Prostate gland (tissue), 2 donors: Measurements from ENCODE around the gene PCSK6. TPM values are rescaled to one million over a fixed set of nuclear protein-coding genes. Genes with fewer than 3 reads are reported as not detected.

Experiments used
- DNase-seq: peaks from one replicate; pipeline ENCODE4 v3.0.0-alpha.2; 2019; ENCODE audit warnings: low spot score
- H3K27ac ChIP-seq, 2 donors: fragments of 200-600 bp; sonication (generic); 2 replicates each; pipeline ENCODE4 v1.5.1; 2017 to 2019
- H3K27me3 ChIP-seq: fragments of 200-600 bp; sonication (generic); replicated peaks from 2 replicates; pipeline ENCODE4 v1.5.1; 2019; ENCODE audit not compliant: insufficient read depth
- H3K36me3 ChIP-seq, 2 donors: fragments of 200-600 bp; sonication (generic); 1 replicate in 1 of 2; 2 replicates in 1 of 2; pipeline versions ENCODE4 v1.5.1 to v1.8.1; 2017 to 2019
- H3K4me1 ChIP-seq: fragments of 200-600 bp; sonication (generic); replicated peaks from 2 replicates; pipeline ENCODE4 v1.5.1; 2019
- H3K4me3 ChIP-seq, 2 donors: fragments of 200-600 bp; sonication (generic); 2 replicates each; pipeline ENCODE4 v1.5.1; 2017 to 2019
- H3K9me3 ChIP-seq: fragments of 200-600 bp; sonication (generic); 2 replicates; pipeline ENCODE4 v1.5.1; 2017
- CTCF ChIP-seq, 4 experiments: fragments of 200-600 bp in 2 of 4; fragments of 450-650 bp in 2 of 4; sonication (generic) in 2 of 4; IDR thresholded peaks; 1 replicate in 3 of 4; 2 replicates in 1 of 4; pipeline ENCODE4 v1.5.1; 2016 to 2019; ENCODE audit warnings: antibody characterized with exemption in 4 of 4, mild to moderate bottlenecking in 2 of 4, moderate library complexity in 2 of 4
- POLR2A ChIP-seq: fragments of 450-650 bp; IDR thresholded peaks from one replicate; pipeline ENCODE4 v1.6.1; 2016; ENCODE audit warnings: antibody characterized with exemption, mild to moderate bottlenecking
- POLR2AphosphoS5 ChIP-seq: sonication (generic); formaldehyde crosslinking; IDR thresholded peaks from one replicate; pipeline ENCODE4 v1.6.1; 2017; ENCODE audit warnings: antibody characterized with exemption
- WGBS: methylation state at CpG from one replicate; pipeline ENCODE4 v1.1.5; 2018; 5-methylcytosine and 5-hydroxymethylcytosine counted together
- intact Hi-C: fragments of 100-400 bp; cut with DNase I; formaldehyde crosslinking; loops from one replicate; pipeline ENCODE4 v1.14.2; 2022
- total RNA-seq, 2 donors: library from RNA; depleted of rRNA; stranded (reverse); fragments of >200 nt; gene quantifications; one replicate each; pipeline ENCODE4 v1.1.0, GENCODE V29; 2016

Gene PCSK6
- total RNA-seq, 2 donors from 2014 or later = 4.4 to 84.1 TPM

GRCh38 chr15:101447168-101447533 is 42.4 kb downstream of the PCSK6 start:
- no peaks in the 10 kb centered on the region for H3K4me1 ChIP-seq
- no peaks in the 10 kb centered on the region for H3K36me3 ChIP-seq
- intact Hi-C loops = no loop called here
- no peak overlapping the region for H3K4me3 ChIP-seq
- H3K9me3 ChIP-seq = no peaks in the 10 kb centered on the region
- 93% methylated on average over 2 of the region's 2 CpGs for WGBS
- TF ChIP-seq CTCF (IDR thresholded peaks at IDR 0.05) (no peak), POLR2AphosphoS5 (no peak), POLR2A (no peak)
- no peak overlapping the region for H3K27ac ChIP-seq
- no peaks in the 10 kb centered on the region for H3K27me3 ChIP-seq
- no peak for DNase-seq

- Histone ChIP-seq H3K27ac (no peak overlapping the region), H3K27me3 (no peaks in the 10 kb centered on the region), H3K4me1 (no peaks in the 10 kb centered on the region), H3K9me3 (no peaks in the 10 kb centered on the region), H3K4me3 (no peak overlapping the region), H3K36me3 (no peaks in the 10 kb centered on the region)
- 73% methylated on average over 12 of the region's 12 CpGs for WGBS
- DNase-seq = no peak
- TF ChIP-seq POLR2AphosphoS5 = no peak
- no peak for TF ChIP-seq CTCF (IDR thresholded peaks at IDR 0.05)
- TF ChIP-seq POLR2A = no peak
- intact Hi-C loops = no loop called here
Observed at GRCh38 chr15:101446518-101447167, 42.9 kb downstream of the PCSK6 start.

GRCh38 chr15:101445562-101446517 is 43.7 kb downstream of the PCSK6 start:
- WGBS = 59% methylated on average over 22 of the region's 22 CpGs
- intact Hi-C loops = no loop called here
- no peaks in the 10 kb centered on the region for H3K9me3 ChIP-seq

GRCh38 chr15:101444807-101445508 is 44.5 kb downstream of the PCSK6 start:
- Histone ChIP-seq H3K4me1 (peaks cover under 1% of the 10 kb centered on the region), H3K36me3 (no peaks in the 10 kb centered on the region), H3K27me3 (no peaks in the 10 kb centered on the region), H3K9me3 (no peaks in the 10 kb centered on the region), H3K27ac (no peak overlapping the region), H3K4me3 (no peak overlapping the region)
- WGBS = 94% methylated on average over 12 of the region's 12 CpGs
- intact Hi-C loops = no loop called here
- DNase-seq = no peak
- no peak for TF ChIP-seq CTCF (IDR thresholded peaks at IDR 0.05)

More at GRCh38 chr15:101445562-101446517, 43.7 kb downstream of the PCSK6 start:
- Histone ChIP-seq H3K27me3 (no peaks in the 10 kb centered on the region), H3K27ac (no peak overlapping the region), H3K4me1 (no peaks in the 10 kb centered on the region), H3K36me3 (no peaks in the 10 kb centered on the region), H3K4me3 (no peak overlapping the region)
- peak; percentile 59 for DNase-seq
- no peak for TF ChIP-seq CTCF (IDR thresholded peaks at IDR 0.05)
- peak; percentile 69 for TF ChIP-seq POLR2AphosphoS5
